Occipital lobe (tissue), 2 donors: ENCODE results near the gene ALOX15. TPM values are rescaled to one million over a fixed set of nuclear protein-coding genes. Genes with fewer than 3 reads are reported as not detected.
"Not testable (repeated sequence)": the region's sequence is repeated elsewhere in the genome, so short reads cannot be mapped to it uniquely, and the experiment has no call there.

ENCODE experiments used
- DNase-seq: peaks from one replicate; lab custom pipeline; 2025; lab: John Stamatoyannopoulos, UW
- total RNA-seq: library from RNA; depleted of rRNA; stranded (reverse); fragments of >200 nt; gene quantifications from one replicate; pipeline ENCODE4 v1.2.3, GENCODE V29; 2014

The ALOX15 gene
- total RNA-seq, 1 donor from 2014 or later: not detected

DNA sequence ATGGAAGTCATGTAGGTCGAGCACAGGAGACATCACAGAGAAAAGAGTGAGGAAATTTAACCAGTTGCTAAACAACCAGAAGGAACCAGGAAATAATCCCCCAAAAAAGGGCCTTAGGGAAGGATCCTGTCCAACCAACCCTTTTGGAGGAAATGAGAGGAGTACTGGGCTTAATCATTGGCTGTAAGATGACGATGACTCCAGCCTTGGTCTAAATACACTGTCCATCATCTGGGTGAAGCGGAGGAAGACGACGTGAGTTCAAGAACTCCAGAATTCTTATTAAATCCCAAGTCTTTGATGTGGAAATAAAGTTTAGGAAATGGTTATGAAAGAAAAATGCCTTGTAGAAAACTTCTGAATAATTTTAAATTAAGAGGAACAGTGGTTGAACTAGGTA lies 11.5 kb upstream of the ALOX15 start:
- DNase-seq: no peak

DNA sequence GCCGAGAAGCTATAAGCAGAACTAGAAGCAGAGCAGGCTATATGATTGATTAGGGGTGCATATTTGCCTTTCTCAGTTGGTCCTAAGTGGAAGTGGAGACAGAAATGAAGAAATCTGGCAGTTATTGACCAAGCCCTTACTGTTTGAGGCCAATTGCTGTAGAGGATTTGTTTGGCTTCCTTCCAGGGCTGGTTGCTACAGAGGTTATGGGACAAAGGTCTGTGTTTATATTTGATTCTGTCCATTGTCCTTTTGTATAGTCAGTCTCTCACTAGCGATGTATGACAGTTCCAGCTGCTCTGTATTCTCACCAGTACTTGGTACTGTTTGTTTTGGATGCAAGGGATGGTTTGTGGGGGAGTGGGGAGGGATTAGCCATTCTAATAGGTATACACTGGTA lies 7.3 kb upstream of the ALOX15 start:
- no peak for DNase-seq

DNA sequence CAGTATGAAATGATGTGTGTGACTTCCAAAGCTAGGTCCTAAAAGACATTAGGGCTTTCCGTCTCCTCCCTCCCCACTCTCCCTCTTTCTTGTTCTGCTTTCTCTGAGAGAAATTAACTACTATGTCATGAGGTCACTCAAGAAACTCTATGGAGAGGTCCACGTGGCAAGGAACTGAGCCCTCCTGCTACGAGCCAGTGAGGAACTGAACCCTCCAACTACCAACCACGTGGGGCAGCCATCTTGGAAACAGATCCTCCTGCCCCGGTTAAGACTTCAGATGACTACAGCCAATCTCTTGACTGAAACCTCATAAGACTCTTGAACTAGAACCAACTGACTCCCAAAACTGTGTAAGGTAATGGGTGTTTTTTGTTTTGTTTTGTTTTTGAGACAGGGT lies 4.2 kb upstream of the ALOX15 start:
- no peak for DNase-seq

DNA sequence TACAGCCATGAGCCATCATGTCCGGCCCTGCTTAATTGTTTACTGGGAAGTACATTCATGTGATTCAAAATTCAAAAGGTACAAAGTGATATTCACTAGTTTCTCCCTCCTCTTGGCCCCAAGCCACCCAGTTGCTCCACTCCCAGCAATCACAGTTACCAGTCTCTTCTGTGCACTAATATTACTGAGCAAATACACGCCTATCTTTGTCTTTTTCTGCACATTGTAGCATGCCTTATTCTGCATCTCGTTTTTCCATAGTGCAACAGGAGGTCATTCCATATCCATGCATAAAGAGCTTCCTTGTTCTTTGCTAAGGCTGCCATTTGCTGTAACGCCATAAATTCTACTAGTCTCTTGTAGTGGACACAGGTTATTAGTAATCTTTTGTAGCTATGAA lies 2.2 kb upstream of the ALOX15 start:
- no peak for DNase-seq

DNA sequence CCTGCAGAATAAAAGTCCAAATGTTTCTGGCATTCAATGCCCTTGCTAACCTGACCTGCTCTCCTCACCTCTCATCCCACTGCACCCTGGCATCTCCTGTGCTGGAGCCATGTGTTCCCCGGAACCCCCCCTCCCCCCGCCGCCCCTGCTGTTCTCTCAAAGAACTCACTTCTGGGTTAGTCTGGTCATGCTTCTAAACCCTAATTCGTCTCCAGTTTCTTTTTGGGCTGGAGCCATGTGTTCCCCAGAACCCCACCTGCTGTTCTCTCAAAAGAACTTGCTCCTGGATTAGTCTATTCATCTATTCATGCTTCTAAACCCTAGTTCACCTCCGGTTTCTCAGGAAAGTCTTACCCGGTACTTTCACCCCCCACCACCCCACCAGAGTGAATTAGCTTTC lies 808 bp upstream of the ALOX15 start:
- no peak for DNase-seq

DNA sequence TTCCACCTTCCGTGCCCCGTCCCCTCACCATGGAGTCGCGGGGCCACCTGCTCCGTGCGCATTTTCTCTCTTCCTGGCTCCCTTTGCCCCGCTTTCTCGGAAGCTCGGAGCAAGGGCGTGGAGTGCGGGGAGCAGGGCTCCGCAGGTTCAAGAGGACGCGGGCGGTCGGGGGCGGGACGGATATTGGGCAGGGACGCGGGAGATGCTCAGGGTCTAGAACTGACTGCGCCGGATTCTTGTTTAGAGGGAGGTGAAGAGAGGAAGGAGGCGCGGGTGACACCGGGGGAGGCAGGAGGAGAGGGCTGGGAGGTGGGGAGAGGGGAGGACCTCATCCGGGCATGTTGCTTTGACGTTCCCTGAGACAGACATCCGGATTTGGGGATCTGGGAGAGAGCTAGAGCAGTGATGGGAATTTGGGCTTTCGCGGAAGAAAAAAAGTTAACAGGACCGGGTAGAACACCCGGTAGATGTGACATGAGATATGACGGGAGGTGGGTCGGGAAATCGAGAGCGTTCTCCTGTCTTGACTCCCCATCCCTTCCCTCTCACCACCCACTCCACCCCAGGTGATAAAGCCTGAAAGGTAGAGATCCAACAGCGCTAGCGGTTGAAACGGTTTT lies 799 bp downstream of the ALOX15 start:
- DNase-seq: not testable (repeated sequence)

DNA sequence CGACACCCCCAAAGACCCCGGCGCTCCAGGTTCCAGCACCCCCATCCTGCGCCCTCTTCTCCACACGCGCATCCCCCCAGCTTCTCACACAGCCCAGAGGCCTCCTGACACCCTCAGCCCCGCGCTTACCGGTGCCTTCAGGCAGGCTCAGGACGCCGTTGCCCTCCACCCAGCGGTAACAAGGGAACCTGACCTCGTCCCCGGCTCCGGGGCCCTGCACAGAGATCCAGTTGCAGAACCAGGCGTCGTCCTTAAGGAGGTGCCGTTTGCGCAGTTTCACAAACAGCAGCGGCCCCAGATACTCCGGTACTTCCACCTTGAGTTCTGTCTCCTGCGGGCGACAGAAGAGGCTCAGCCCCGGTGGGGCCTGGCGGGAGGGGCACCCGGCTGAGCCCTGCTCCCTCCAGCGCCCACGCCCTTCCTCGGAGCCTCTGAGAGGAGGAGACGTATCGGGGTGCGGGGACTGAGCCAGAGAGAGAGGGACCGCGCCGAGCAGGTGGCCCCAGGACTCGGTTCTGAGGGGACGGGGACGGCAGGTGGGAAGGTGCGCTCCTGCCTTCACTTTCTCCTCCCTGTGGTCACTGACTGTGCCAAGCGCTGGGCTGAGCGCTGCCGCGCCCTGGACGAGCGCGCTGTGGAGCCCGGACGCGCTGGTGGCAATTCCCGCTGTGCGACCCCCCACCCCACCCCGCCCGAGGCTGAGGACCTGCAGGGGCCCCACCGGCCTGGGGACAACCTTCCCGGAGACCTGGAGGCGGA lies 2.0 kb downstream of the ALOX15 start:
- DNase-seq: not testable (repeated sequence)

DNA sequence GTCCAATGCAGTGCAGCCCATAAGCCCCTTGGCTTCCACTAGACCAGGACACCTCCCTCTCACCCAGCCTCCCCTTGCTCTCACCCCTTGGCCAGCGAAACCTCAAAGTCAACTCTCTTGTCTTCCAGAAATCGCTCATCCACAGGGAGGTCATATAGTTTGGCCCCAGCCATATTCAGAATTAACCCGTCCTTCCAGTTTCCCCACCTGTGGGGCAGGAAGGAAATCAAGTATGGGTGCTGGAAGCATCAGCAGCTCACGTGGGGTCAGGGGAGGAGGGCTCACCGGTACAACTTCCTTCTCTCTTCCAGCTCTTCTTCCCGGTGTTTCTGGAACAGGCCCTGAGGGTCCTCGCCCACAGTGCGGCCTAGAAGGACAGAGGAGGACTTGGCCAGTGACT lies 2.7 kb downstream of the ALOX15 start:
- DNase-seq: not testable (repeated sequence)

DNA sequence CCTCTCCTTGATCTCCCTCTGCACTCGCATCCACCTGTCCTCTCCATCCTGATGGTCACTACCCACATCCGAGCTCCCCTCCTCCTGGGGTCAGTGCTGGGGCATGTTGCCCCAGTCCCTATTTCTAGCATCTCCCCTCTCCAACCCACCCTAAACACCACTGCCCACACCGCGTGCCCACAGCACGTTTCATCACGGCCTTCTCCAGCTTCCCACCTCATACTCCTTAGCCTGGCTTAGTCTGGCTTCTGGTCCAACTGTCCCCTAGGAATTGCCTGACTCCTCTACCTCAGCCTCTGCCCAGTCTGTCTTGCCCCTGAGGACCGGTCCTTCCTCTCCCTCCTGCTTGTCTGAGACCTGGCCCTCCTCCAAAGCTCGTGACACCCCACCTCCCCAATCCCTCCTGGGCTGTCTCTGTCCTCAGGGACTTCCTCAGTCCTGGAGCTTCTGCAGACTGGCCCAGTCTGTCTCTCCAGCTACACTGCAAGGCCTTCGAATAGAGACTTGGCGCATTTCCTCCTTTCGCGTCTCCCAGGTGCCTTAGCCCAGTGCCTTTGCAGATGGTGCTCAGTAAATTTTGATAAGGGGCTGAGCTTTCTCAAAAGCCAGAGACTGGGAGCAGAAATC lies 4.9 kb downstream of the ALOX15 start:
- no peak for DNase-seq

DNA sequence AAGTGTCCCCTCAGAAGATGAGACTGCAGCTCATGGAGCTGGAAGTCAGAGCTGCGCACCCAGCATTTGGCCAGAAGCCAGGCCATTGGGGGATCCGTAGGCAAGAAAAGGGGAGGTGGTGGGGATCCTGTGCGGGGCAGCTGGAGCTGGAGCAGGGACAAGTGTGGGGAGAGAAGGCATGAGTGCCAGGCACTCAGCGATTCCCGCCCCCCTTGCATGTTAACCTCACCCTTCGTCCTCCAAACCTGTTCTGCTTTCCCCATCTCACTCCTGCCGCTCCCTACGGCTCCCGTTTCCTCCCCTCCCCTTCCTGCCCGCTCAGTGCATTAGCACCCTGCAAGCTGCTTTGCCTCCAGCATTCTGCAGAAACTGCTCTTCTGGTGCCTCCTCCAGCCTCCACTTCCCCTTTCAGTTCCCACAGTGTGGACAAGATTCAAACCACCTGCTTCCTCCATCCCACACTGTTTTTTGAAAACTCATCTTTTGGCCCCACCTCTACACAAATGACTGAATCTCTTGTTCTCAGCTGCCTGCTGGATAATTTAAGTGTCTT lies 5.6 kb downstream of the ALOX15 start:
- no peak for DNase-seq

DNA sequence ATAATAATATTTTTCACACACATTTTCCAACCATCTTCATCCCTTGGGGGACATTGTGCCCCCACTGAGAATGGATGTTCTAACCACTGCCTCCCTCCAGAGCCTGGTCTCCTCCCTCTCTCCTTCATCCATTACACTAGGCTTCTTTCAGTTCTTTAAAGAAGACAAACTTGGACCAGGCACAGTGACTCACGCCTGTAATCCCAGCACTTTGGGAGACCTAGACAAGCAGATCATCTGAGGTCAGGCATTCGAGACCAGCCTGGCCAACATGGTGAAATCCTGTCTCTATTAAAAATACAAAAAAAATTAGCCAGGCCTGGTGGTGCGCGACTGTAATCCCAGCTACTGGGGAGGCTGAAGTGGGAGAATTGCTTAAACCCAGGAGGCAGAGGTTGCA lies 6.5 kb downstream of the ALOX15 start:
- DNase-seq: no peak

DNA sequence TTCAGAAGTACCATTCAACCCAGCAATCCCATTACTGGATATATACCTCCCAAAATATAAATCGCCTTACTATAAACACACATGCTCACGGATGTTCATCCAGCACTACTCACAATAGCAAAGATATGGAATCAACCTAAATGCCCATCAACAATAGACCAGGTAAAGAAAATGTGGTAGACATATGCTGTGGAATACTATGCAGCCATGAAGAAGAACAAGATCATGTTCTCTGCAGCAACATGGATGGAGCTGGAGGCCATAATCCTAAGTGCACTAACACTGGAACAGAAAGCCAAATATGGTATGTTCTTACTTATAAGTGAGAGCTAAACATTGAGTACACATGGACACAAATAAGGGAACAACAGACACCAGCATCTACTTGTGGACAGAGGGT lies 7.8 kb downstream of the ALOX15 start:
- DNase-seq: no peak

DNA sequence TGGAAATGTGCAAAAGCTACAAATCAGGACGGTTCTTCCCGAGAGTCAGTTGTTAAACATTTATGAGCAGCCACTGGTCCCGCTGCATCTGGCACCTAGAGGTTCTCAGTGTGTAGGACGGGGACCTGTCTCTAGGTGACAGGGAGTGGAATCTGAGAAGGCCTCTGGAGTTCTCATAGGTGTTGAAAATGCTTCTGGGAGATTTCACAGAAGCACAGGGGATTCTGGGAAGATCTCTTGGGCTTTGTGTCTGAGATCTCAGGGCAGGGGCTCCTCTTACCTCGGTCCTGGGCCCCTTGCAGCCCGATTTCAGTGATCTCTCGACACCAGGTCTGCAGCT lies 8.9 kb downstream of the ALOX15 start:
- DNase-seq: no peak

DNA sequence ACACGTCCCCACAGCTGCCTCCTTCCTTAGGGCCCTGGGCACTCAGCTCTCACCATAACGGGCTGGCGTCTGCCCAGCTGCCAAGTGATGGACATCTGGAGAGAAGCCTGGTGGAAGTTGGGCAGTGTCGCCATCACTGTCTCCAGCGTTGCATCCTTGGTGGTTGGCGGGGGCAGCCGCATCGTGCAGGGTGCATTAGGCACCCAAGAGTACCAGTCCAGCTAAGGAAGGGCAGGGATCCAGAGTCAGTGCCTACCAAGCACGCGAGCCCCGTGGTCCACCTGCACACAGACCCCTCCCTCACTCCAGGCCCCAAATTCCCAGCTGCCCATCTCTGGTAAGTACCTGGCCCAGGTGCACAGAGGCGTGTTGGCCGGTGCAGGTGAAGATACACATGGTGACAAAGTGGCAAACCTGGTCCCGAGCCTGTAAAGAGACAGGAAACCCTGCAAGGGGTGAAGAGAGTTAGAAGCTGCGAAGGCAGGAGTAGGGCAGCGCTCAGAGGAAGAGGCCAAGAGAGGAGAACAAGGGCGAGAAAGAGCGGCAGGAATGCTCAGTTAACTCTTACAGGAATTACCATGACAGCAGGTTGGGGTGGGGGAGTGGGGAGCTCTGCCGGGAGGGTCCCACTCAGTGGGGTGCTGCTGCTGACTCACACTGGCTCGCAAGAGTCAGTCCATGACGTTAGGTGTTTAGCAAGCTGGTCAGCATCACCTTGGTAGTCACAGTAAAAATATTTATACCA lies 9.5 kb downstream of the ALOX15 start:
- no peak for DNase-seq

DNA sequence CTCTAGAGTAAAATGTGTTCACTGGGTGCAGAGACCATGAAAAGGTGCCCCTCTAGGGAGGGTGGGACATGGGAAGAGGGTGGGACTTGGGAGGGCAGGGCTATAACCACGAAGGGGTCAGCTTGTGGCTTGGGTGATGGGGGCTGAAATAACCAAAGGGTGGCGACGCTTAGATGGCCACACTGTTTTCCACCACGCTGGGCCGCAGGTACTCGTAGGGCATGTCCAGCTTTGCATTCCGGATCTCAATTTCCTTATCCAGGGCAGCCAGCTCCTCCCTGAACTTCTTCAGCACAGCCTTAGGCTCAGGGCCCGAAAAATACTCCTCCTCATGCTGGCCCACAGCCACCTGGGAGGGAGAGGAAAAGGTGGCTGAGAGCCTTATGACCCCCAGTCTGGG lies 10.0 kb downstream of the ALOX15 start:
- DNase-seq: no peak

DNA sequence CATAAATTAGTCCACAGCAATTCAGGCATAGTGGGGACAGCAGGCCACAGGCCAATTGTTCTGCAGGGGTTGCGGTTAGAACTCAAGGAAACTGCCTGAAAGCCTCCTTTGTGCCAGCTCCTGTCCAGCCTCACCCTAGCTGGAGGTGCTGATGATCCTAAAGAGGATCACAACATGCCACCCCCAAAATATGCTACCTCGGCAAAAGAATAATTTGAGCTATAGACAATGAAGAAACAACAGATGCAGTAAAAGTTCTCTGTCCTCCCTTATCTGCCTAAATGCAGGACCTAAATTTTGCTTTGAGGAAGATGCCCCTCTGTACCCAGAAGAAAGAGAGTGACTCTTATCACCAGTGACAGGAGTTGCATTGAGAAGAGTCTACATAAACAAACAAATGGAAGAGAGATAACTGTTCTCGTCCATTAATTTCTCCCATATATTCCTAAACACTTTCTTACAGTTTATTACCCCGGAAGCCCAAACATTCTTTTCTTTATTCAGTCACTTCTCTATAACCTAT lies 14.7 kb downstream of the ALOX15 start:
- no peak for DNase-seq

DNA sequence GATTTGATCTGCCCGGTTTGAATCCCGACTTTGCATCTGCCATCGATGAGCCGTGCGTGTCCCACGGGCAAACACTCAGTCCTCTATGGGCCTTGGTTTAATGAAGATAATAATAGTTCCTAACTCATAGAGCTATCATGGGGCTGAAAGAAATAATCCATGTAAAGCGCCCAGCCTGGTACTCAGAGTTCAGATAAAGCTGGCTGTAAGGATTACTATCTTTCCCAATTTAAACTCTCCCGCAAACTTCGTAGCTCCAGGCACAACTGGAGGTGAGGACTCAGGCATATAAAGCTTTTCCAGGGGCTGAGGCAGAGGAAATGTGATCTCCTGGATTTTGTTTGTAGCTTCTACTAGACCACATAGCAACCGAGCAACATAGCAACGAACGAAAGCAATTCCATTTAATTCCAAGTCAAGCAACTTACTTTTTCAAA lies 16.3 kb downstream of the ALOX15 start:
- no peak for DNase-seq

DNA sequence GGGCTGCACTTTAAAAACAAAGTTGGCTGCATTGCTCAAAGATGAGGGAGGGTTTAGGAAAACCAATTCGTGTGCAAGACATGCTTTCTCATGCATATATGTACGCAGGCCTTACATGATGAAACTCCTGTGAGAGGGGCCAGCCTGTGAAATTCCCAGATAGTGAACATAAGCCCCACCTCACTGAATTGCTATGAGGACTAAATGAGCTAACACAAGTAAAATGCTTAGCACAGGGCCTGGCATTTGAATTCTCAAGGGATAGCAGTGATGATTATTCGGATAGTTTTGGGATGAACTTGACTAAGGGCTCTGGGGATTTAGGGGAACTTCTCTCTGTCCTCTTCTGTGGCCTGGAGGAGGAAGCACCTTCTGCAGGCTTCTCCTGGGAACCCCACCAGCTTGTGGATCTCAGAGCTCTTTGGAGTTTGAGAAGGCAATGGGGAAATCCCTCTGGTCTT lies 17.0 kb downstream of the ALOX15 start:
- not testable (repeated sequence) for DNase-seq

DNA sequence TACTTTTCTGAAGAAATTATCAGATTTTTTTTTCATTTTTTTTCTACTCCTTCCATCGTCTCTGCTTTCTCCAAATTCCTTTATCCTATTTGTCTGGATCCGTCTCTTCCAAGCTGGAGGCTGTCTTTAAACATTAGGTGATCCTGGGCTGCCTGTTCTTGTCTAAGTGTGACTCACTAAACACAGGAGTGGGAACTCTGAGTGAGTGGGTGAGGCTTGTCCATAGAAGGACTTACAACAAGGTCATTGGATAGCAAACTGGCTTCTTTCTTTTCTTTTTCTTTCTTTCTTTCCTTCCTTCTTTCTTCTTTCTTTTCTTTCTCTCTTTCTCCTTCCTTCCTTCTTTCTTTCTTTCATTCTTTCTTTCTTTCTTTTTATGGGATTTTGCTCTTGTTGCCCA lies 18.2 kb downstream of the ALOX15 start:
- DNase-seq: no peak

DNA sequence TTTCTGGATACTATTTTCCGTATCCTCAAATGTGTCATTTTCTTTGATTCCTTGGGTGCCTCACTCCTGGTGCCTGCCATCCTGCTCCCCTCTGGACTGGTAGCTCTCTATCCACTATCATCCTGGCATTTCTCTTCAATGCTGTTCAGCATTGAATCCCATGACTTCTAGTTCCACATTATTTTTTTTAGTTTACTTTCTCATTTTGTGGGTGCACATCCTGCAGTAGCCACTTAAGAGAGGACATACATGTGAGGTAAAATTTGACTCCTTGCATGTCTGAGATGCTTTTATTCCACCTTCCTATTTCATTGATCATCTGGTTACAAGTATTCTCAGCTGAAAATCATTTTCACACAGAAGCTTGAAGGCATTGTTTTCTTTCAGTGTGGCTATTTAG lies 19.1 kb downstream of the ALOX15 start:
- DNase-seq: no peak

DNA sequence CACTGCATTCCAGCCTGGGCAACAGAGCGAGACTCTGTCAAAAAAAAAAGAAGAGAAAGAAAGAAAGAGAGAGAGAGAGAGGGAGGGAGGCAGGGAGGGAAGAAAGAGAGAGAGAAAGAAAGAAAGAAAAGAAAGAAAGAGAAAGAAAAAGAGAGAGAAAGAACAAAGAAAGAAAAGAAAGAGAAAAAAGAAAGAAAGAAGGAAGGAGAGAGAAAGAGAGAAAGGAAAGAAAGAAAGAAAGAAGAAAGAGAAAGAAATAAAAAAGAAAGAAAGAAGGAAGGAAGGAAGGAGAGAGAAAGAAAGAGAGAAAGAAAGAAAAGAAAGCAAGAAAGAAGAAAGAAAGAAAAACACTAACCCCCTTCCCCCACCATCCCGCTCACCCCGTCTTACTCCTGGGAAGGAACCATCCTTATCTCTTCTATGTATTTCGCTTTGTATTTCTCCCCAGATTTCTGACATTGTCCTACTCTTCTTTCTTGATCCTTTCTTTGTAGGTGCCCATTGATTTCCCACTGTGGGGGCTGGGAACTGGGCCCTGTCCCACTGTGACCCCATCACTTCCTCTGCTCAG lies 20.9 kb downstream of the ALOX15 start:
- no peak for DNase-seq
